Neutrophil (primary cell): ENCODE measurements around the gene CACNA2D3.

ENCODE experiments used
- H3K27ac ChIP-seq: fragments of 200-600 bp; sonication (generic); 2 replicates; pipeline ENCODE4 v1.5.1; 2016; ENCODE audit warnings: mild to moderate bottlenecking, moderate library complexity
- H3K27me3 ChIP-seq: fragments of 200-600 bp; sonication (generic); 2 replicates; pipeline ENCODE4 v1.6.0; 2016; ENCODE audit warnings: mild to moderate bottlenecking
- H3K36me3 ChIP-seq: fragments of 200-600 bp; sonication (generic); 2 replicates; pipeline ENCODE4 v1.5.1; 2017
- H3K4me1 ChIP-seq, 2 experiments: fragments of 200-600 bp in 1 of 2; sonication (generic) in 1 of 2; 1 replicate in 1 of 2; 2 replicates in 1 of 2; pipeline versions ENCODE4 v1.5.1 to v1.6.1; 2013 to 2016; ENCODE audit warnings: low read depth in 1 of 2, low read length in 1 of 2, mild to moderate bottlenecking in 1 of 2, moderate library complexity in 1 of 2; ENCODE audit not compliant: control insufficient read depth in 1 of 2, insufficient read depth in 1 of 2
- H3K4me3 ChIP-seq, 2 experiments: fragments of 200-600 bp in 1 of 2; sonication (generic) in 1 of 2; 1 replicate in 1 of 2; 2 replicates in 1 of 2; pipeline ENCODE4 v1.5.1; 2013 to 2016; ENCODE audit warnings: low read depth in 1 of 2, low read length in 1 of 2, mild to moderate bottlenecking in 1 of 2, moderate library complexity in 1 of 2
- H3K9me3 ChIP-seq: fragments of 200-600 bp; sonication (generic); 2 replicates; pipeline ENCODE4 v1.5.1; 2016
- TF ChIP-seq, protein P1 (sequence below): fragments of 200-600 bp; sonication (generic); IDR thresholded peaks from 2 replicates; pipeline ENCODE4 v1.5.1; 2016; ENCODE audit warnings: antibody characterized with exemption

CACNA2D3 gene

GRCh38 chr3:54836871-54837270 lies 714.5 kb downstream of the CACNA2D3 start:
- no peaks in the 10 kb centered on the region for H3K9me3 ChIP-seq
- H3K4me3 ChIP-seq = no peak overlapping the region
- no peak overlapping the region for H3K27ac ChIP-seq
- TF ChIP-seq, protein P1, sequence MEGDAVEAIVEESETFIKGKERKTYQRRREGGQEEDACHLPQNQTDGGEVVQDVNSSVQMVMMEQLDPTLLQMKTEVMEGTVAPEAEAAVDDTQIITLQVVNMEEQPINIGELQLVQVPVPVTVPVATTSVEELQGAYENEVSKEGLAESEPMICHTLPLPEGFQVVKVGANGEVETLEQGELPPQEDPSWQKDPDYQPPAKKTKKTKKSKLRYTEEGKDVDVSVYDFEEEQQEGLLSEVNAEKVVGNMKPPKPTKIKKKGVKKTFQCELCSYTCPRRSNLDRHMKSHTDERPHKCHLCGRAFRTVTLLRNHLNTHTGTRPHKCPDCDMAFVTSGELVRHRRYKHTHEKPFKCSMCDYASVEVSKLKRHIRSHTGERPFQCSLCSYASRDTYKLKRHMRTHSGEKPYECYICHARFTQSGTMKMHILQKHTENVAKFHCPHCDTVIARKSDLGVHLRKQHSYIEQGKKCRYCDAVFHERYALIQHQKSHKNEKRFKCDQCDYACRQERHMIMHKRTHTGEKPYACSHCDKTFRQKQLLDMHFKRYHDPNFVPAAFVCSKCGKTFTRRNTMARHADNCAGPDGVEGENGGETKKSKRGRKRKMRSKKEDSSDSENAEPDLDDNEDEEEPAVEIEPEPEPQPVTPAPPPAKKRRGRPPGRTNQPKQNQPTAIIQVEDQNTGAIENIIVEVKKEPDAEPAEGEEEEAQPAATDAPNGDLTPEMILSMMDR = no peak
- no peaks in the 10 kb centered on the region for H3K27me3 ChIP-seq
- H3K4me1 ChIP-seq = no peaks in the 10 kb centered on the region
- H3K36me3 ChIP-seq = no peaks in the 10 kb centered on the region

- TF ChIP-seq, protein P1 = no peak
- Histone ChIP-seq H3K4me1 (no peaks in the 10 kb centered on the region), H3K4me3 (no peak overlapping the region), H3K27me3 (no peaks in the 10 kb centered on the region), H3K27ac (no peak overlapping the region), H3K36me3 (no peaks in the 10 kb centered on the region), H3K9me3 (no peaks in the 10 kb centered on the region)
These were observed 715.6 kb downstream of the CACNA2D3 start for GRCh38 chr3:54837964-54838363.

- TF ChIP-seq, protein P1 = no peak
- no peak overlapping the region for H3K4me3 ChIP-seq
- H3K27ac ChIP-seq = no peak overlapping the region
- H3K4me1 ChIP-seq = no peaks in the 10 kb centered on the region
- no peaks in the 10 kb centered on the region for H3K9me3 ChIP-seq
- no peaks in the 10 kb centered on the region for H3K27me3 ChIP-seq
- no peaks in the 10 kb centered on the region for H3K36me3 ChIP-seq
These were observed 719.1 kb downstream of the CACNA2D3 start for GRCh38 chr3:54841471-54841870.

- H3K4me1 ChIP-seq = no peaks in the 10 kb centered on the region
- H3K36me3 ChIP-seq = no peaks in the 10 kb centered on the region
- H3K27me3 ChIP-seq = no peaks in the 10 kb centered on the region
- TF ChIP-seq, protein P1 = no peak
- no peaks in the 10 kb centered on the region for H3K9me3 ChIP-seq
- H3K27ac ChIP-seq = no peak overlapping the region
- H3K4me3 ChIP-seq = no peak overlapping the region
These were observed 721.0 kb downstream of the CACNA2D3 start for GRCh38 chr3:54843352-54843751.

GRCh38 chr3:54844211-54844610 lies 721.9 kb downstream of the CACNA2D3 start:
- Histone ChIP-seq H3K4me3 (no peak overlapping the region), H3K36me3 (no peaks in the 10 kb centered on the region), H3K27me3 (no peaks in the 10 kb centered on the region), H3K9me3 (no peaks in the 10 kb centered on the region), H3K4me1 (no peaks in the 10 kb centered on the region), H3K27ac (no peak overlapping the region)
- TF ChIP-seq, protein P1 = no peak

DNA sequence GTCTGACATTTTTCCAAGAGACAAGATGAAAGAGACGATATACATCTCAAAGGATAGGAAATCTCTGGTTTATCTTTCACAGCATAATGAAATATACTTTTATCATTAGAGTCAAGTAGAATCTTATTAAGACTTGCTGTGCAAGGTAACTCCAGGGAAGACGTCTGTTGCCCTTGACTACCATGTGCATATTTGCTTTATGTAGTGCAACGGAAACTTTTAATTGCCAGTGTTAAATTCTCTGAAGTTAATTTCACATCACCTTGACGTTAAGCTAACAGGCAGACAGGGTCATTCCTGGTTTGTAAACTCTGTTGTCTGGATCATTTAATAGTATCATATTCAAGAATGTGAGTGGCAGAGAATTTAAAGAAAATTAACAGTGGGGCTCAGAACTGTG lies 722.7 kb downstream of the CACNA2D3 start:
- Histone ChIP-seq H3K4me1 (no peaks in the 10 kb centered on the region), H3K4me3 (no peak overlapping the region)
- TF ChIP-seq, protein P1 = no peak

More for the DNA sequence above, 722.7 kb downstream of the CACNA2D3 start:
- Histone ChIP-seq H3K27ac (no peak overlapping the region), H3K36me3 (no peaks in the 10 kb centered on the region), H3K27me3 (no peaks in the 10 kb centered on the region), H3K9me3 (no peaks in the 10 kb centered on the region)
